HG02678 (cell line): ENCODE data around the gene TARBP2.
"Not testable (repeated sequence)": the region's sequence is repeated elsewhere in the genome, so short reads cannot be mapped to it uniquely, and the experiment has no call there.

Experiments
- ATAC-seq: cut with Tn5 transposase; IDR thresholded peaks from one replicate; pipeline ENCODE4 v1.9.1; 2021; ENCODE audit warnings: mild to moderate bottlenecking, moderate library complexity; ENCODE audit not compliant: unreplicated experiment

Gene TARBP2

DNA sequence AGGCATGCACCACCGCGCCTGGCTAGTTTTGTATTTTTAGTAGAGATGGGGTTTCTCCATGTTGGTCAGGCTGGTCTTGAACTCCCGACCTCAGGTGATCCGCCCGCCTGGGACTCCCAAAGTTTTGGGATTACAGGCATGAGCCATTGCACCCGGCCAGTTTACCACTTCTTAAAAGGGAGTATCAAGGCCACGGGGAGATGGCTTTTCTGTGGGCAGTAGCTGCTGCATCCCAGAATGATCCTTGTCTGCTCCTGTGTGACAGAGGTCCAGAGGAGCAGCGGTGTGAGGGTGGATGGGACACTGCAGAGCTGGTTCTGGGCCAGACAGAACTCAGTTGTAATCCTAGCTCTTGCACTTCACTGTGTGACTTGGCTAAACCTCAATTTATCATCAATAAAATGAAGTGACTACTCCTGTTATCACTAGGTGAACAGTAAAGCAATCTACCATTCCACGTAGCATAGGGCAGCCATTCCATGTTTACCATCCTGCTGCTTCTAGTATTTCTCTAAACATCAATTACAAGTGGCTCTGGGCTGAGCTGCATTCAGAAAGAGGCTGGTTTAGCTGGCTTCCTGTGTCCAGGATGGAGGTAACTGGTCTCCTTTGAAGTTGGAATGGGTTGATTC, 9.2 kb downstream of the TARBP2 start:
- no peak for ATAC-seq

DNA sequence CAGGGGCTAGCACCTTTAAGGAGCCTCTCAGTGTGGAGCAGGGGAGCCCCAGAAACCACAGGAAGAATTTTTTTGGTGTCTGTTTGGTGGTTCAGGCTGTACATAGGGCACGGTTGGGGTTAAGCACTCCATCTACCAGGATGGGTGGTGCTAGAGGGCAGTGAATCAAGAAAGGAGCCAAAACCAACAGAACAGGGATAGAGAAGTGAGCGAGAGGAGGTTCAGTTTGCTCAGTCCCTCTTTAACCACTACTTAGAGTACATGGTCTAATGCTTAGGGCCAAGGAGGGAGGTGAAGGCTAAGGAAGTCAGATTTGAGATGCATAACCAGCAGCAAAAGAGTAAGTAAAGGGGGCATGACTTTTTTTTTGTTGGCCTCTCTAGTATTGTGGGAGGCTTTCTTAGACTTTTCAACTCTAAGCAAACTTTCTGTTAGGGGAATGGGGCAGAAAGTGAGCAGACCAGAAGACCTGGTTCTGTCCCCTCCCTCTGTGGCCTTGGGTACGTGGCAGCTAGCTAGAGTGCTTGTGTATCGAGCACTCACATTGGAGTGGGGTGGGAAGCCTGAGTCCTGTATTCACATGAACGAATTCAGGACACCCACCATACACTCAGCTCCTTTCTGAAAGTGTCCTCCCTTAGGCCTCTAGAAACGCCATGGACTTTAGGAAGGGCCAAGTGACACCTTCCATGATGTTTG, 12.8 kb downstream of the TARBP2 start:
- ATAC-seq: no peak

DNA sequence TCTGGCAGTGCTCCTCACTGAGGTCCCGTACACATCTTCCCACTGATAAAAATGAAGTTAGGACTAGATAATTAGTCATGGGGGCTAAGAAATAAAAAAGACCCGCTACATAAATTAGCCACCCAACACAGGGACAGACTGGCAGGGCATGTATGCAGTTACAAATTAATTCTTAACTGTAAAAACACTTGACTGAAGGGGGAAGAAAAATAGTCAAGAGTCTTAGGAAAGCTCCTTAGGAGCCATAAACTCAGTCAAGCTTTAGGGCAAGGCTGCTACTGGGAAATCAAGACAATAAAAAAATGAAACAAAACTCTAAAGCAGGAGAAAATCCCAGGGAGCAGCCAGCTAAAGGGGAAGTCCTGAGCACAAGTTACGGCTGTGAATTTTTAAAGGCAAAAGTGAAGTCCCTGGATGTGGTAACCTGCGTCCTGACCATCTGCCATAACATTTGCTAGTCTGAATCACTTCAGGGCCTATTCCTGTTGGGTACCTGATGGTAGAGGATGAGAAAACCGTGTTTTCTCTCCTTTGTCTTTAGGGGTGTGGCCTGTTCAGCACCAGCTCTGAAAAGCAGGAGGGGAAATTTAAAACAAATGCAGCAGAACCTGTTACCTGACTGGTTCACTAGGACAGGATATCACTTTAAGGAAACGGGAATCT, 13.7 kb downstream of the TARBP2 start:
- ATAC-seq: no peak

DNA sequence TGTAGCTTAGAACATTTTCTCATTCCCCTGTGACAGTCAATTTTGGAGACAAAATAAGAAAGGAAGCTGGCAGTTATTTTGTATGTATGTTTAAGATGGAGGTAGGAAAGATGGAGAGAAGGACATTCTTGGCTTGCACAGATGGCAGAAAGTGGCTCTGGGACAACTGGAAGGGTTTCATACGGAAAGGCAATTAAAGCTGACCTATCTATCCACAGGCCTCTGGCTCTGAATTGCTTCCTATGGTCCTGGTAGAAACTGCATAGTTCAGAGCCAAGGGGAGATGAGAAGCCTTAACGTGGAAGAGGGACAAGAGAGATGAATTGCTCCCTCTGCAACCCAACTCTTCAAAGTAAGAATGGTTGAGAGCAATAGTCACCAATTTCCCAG, 14.2 kb downstream of the TARBP2 start:
- ATAC-seq: no peak

DNA sequence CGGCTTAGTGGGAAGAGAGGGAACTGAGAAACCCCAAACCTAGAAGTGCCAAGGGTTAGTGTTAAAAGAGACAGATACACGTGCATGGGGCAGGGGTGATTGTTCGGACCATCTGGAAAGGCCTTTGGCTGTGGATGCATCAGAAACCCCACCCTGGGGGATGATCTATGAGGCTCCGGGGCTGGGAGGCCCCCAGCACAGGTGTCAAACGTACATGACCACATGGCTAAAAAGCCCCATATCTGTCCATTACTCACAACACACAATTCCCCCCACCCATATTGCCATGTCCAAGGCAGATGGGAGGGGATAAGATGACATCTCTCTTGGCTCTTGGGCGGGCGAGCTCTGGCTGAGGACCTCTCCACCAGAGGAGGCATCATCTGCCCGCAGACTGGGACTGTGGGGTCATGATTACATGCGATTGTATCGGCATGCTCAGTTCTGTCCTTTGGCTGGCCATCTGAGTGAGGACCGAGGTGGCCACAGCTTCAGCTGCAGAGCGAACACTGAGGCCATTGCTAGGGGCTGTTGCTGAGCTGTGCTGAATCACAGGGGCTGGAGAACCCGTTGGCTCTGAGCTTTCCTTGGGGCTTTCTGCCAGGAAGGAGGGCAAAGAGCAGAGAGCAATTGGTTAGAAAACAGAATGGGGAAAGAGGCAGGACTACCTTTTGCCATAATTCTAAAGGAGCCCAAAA, 15.8 kb downstream of the TARBP2 start:
- no peak for ATAC-seq

DNA sequence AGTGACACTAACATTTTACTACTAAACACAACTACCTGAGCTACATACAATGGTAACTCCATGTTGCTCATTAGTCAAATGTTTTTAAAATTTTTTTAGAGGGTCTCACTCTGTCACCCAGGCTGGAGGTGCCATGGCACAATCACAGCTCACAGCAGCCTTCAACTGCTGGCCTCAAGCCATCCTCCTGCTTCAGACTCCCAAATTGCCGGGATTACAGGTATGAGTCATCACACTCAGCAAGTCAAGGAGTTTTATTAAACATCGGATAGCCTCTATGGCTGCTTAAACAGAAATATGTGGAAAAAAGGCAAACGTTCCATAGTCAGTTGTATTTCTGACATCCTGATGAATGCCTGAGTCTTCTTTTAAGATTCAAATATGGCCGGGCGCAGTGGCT, 17.3 kb downstream of the TARBP2 start:
- no peak for ATAC-seq

DNA sequence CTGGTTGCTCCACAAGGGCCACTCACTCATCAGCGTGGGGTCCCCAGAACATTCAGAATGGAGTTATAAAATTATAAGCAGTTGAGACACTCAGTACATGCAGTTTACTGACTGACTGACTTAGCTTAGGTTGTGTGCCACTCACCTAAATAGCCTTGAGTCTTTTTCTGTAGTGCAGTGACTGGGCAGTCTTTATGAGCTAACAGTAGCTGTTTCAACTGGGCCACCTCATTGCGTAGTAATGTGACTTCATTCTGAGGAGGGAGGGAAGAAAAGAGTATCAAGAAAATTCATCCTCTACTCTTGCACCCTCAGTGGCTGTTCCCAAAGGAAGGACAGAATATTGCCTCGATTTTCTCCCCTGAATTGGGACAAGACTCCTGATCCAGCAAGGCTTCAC, 22.0 kb downstream of the TARBP2 start:
- ATAC-seq: no peak

DNA sequence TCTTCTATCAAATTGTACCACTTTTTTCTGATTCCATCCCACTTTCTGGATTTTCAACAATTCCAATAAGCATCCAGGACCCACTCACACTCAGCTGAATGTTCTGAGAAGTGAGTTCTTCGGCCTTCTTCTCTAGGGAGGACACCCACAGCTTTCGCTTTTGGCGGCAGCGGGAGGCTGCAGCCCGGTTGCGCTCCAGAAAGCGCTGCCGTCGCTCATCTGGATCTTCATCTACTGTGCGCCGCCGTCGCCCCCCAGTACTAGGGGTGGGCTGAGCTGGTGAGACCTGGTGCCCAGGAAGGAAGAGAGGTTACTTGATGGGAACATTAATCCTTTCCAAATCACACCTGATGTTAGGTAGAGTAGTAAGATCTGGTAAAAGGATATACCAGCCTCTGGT, 23.4 kb downstream of the TARBP2 start:
- ATAC-seq: no peak

DNA sequence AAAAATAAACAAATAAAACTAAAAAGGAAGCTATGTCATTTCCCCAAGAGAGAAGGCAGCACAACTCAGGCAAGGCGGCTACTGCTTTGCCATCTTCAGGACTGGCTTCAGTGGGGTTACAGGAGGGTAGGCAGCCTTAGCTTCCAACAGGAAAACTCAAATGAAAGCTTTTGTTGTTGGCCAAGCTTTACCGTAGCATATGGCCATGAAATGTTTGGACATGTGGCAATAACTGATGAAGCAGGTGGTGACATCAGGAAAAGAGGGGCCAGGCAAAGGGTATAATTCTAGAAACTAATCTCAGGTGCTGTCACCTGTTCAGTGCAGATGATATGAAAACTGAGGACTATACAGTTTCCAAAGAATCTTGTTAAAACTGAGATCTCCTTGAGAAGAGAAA, 29.0 kb downstream of the TARBP2 start:
- ATAC-seq: no peak

DNA sequence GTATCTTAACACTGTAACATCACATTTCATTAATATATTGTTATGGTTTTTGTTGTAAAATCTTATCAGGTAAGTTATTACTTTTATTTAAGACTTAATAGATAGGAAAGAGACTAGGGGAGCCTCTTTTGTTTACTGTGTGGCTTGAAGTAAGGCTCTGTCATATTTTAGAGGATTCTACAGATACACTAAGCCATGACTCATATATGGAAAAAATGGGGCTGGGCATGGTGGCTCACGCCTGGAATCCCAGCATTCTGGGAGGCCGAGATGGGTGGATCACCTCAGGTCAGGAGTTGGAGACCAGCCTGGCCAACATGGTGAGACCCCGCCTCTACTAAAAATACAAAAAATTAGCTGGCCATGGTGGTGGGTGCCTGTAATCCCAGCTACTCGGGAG, 29.8 kb downstream of the TARBP2 start:
- no peak for ATAC-seq

DNA sequence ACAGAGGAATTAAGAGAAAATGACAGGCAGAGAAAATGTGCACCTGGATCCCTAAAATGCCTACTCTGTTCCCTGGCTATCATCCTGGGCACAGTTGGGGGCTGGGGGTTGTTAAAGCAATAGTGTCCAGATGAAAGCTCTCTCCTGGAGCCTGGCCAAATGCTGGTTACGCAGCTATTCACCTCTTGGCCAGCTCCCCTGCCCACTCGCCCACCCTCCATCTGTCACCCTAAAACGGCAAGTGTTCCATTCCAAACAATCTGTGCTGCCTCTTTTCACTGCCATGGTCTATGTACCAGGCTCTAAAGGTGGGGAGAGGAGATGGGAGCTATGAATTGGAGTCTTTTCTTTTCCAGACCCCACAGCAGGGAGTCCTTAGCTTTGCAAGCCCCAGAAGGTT, 30.9 kb downstream of the TARBP2 start:
- no peak for ATAC-seq

DNA sequence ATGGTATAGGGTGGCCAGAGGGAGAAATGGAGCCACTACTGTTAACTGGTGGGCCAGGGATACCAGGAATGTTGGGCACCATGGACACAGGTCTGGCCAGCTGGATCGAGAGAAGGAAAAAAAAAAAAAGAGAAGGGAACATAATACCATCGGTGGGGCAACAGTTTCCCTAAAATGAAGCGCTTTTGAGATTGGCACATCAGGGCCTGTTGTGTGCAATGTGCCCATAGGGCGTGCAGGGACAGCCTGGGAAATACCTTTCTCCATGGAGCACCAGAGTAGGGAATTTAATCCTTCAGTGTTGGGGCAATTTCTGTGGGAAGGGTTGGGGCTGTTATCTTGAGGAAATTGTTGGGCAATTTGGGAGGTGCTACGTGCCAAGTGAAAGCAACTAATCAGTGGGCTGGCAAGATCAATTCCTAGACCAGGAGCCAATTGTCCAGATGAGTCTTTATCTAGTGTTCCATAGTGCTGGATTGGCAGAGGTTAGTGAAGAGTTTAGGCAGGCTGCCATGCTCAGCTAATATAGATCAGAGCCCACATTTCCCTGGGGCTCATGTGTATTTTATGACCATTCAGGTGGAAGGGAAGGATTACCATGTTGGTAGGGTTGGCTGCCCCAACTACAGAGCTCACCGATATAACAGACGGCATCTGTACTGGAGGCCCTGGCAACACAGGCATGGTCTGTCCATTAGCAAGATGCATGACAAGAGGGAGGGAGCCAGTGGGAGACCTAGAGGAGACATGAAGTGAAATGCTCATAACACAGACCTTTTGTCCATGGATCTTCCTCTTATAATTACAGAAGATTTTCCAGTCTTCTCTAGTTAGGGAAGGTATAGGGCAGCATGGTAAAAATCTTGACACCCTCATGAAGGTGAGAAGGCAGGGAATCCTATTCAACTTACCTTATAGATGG, 31.7 kb downstream of the TARBP2 start:
- ATAC-seq: no peak

DNA sequence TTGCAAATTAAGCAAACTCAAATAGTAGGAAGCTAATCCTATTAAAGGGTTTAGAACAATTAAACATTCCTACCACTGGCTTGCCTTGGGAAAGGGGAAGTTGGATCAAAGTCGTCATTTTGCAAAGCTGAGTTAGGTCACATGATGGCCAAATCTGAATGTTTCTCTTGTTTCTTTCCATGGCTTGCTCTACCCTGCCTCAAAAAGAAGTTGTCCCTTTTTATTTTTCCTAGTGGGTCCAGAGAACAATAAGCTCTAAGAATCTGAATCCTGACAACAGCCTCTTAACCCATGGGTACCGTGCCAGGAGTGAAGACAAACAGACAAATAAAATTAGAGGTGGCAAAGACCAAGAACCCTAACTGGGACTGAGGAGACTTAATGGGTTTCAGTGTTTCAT, 32.4 kb downstream of the TARBP2 start:
- ATAC-seq: no peak

DNA sequence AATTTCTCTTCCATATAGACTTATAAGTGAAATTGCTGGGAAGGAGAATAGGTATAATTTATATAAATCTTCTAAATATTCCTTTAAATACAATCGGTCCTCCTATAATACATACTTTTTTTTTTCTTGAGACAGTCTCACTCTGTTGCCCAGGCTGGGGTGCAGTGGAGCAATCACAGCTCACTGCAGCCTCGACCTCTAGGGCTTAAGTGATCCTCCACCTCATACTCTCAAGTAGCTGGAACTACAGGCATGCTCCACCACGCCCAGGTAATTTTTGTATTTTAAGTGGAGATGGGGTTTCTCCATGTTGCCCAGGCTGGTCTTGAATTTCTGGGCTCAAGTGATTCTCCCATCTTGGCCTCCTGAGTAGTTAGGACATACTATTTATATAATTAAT, 35.9 kb downstream of the TARBP2 start:
- no peak for ATAC-seq

DNA sequence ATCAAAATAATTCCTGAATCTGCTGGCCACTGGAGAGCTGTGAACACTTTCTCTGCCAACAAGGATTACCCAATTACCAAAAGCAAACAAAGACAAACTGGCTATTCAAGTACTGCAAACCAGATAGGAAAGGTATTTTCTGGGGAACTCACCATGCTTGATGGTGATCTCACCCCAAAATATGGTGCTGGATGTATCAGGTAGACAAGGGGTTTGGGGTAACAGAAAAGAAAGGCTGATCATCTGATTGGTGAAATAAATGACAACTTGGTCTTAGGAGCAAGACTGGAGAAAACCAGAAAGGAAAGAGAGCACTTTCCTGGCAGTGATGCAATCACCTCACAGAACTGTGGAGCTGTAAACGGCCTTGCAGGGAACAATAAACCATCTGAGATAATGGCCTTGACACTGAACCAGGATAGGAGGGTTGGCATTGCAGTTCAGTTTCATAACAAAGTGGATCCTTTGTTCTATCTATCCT, 37.2 kb downstream of the TARBP2 start:
- no peak for ATAC-seq

DNA sequence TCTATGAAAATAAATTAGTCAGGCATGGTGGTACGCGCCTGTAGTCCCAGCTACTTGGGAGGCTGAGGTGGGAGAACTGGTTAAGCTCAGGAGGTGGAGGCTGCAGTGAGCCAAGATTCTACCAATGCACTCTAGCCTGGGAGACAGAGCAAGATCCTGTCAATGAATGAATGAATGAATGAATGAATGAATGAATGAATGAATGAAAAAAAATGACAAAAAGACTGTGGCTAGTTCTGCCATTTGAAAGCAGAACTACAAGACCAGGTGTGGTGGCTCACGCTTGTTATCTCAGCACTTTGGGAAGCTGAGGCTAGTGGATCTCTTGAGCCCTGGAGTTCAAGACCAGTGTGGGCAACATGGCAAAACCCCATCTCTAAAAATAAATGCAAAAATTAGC, 38.4 kb downstream of the TARBP2 start:
- ATAC-seq: no peak

DNA sequence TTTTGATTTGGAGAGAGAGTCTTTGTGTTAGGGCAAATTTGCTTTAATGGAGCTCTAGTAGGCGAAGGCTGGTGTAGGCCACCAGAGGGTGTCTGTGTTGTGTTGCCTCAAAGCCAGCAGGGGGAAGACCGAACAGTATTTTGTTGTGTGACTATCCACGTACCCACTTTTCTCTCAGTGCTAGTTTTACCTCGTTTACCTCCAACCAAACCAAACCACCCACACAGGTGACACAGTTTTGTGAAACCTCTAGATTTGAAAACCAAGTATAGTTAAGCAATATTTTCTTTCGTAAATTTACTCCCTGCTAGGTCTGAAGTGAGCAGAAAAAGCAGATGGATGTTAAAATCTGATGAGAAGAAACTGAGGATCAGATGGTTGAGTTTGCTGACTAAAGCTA, 42.5 kb downstream of the TARBP2 start:
- ATAC-seq: peak; percentile 84

DNA sequence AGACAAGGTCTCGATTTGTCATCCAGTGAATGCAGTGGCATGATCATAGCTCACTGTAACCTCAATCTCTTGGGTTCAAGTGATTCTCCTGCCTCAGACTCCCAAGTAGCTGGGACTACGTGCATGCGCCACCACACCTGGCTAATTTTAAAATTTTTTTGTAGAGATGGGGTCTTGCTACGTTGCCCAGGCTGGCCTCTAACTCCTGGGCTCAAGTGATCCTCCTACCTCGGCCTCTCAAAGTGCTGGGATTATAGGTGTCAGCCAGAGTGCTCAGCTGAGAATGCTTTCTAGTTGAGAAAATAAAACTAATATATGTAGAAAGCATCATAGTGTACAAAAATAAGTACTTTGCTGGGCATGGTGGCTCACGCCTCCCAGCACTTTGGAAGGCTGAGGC, 47.3 kb downstream of the TARBP2 start:
- not testable (repeated sequence) for ATAC-seq

DNA sequence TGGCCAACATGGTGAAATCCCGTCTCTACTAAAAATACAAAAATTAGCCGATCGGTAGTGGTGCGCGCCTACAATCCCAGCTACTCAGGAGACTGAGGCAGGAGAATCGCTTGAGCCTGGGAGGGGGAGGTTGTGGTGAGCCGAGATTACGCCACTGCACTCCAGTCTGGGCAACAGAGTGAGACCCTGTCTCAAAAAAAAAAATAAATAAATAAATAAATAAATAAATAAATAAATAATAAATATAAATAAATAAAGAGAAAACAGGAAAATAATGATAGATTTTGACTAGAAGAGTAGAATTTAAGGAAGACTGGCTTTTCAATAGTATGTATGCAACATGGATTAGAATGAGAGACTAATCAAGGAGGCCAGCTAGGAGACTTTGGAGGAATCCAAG, 49.0 kb downstream of the TARBP2 start:
- not testable (repeated sequence) for ATAC-seq

DNA sequence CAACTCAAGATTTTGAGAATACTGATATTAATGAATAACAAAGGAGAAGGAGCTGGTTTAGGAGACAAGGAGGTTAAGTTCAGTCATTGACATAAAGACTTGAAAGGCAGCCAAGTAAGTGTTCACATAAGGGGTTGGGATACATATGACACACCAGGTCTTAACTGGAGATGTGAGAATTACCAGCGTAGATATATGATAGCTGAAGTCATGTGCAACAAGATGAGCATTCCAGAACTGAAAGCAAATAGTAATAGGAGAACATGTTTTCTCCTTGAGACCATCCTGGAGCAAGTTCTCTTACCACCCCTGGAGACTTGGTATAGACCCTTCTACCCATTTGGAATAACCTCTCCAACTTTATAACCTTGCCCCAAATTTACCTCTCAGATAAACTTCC, 49.5 kb downstream of the TARBP2 start:
- no peak for ATAC-seq

DNA sequence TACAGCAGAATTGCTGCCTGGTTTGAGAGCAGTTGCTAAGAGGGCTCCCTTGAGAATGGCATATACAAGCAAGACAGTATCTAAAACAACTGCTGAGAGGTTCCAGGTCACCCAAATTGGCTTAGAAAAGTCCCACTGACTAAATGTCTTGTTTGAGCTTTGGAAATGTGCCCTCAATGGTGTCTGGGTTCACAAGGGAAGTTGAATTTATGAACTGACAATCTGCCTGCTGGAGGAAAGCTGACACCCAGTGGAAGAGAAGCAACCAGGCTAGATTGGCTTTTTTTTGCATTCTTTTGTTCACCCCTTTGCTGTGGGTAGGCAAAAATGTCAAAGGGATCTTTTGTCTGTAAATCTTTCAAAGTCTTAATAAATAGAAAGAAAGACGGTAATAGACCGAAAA, 50.8 kb downstream of the TARBP2 start:
- ATAC-seq: no peak
